Posterior vena cava (tissue), 2 donors: ENCODE data around the gene THSD7B. TPM values are rescaled to one million over a fixed set of nuclear protein-coding genes. Genes with fewer than 3 reads are reported as not detected.

Experiments
- DNase-seq: peaks from one replicate; pipeline ENCODE4 v3.0.0-alpha.2; 2020; ENCODE audit warnings: low spot score
- intact Hi-C, 2 donors: fragments of 100-400 bp; cut with DNase I; formaldehyde crosslinking; loops; one replicate each; pipeline versions ENCODE4 v1.14.1 to v1.14.2; 2022 to 2023
- total RNA-seq, 2 donors: library from RNA; stranded (reverse); fragmentation: NEBNext Ultra II Directional; extraction: Animal tissue kit (Norgen Biotek cat#: 25700); gene quantifications; one replicate each; pipeline ENCODE4 v1.2.1, GENCODE V29; 2021
- donor health status: DM: yes; HTN: yes; CAD: no.
- donor health status: DM: yes; HTN: yes; CAD: no.

The THSD7B gene
- total RNA-seq, 2 donors from 2014 or later: 0.76 to 1.2 TPM

- intact Hi-C loops: no loop called here
- DNase-seq: no peak
Observed at GRCh38 chr2:136787970-136788369, 22.6 kb downstream of the THSD7B start.

- intact Hi-C loops: no loop called here
- no peak for DNase-seq
Observed at GRCh38 chr2:136796339-136796738, 31.0 kb downstream of the THSD7B start.

- intact Hi-C loops: loop anchor here in 1 of 2 donors (2.0 kb wide), 1 partner anchor 44 kb away; no protein-coding TSS in a partner anchor
- no peak for DNase-seq
Observed at GRCh38 chr2:136798766-136799165, 33.4 kb downstream of the THSD7B start.

- DNase-seq: no peak
- intact Hi-C loops: loop anchor here in 1 of 2 donors (5.0 kb wide), 1 partner anchor 801 kb away; no protein-coding TSS in a partner anchor
Observed at GRCh38 chr2:136801661-136802060, 36.3 kb downstream of the THSD7B start.

- DNase-seq: no peak
- intact Hi-C loops: no loop called here
Observed at GRCh38 chr2:136809998-136810397, 44.7 kb downstream of the THSD7B start.

- no peak for DNase-seq
- intact Hi-C loops: no loop called here
Observed at GRCh38 chr2:136818839-136819238, 53.5 kb downstream of the THSD7B start.

GRCh38 chr2:136823291-136823690 lies 57.9 kb downstream of the THSD7B start:
- DNase-seq: no peak
- intact Hi-C loops: no loop called here

- intact Hi-C loops: no loop called here
- DNase-seq: no peak
Observed at GRCh38 chr2:136828162-136828561, 62.8 kb downstream of the THSD7B start.

- no peak for DNase-seq
- intact Hi-C loops: no loop called here
Observed at GRCh38 chr2:136828774-136829173, 63.4 kb downstream of the THSD7B start.

- DNase-seq: no peak
Observed at GRCh38 chr2:136844546-136844945, 79.2 kb downstream of the THSD7B start.

GRCh38 chr2:136858656-136859055 lies 93.3 kb downstream of the THSD7B start:
- intact Hi-C loops: no loop called here
- no peak for DNase-seq

More at GRCh38 chr2:136844546-136844945, 79.2 kb downstream of the THSD7B start:
- intact Hi-C loops: no loop called here

- intact Hi-C loops: no loop called here
- no peak for DNase-seq
Observed at GRCh38 chr2:136860443-136860958, 95.2 kb downstream of the THSD7B start.

- intact Hi-C loops: no loop called here
Observed at GRCh38 chr2:136863468-136863867, 98.1 kb downstream of the THSD7B start.

GRCh38 chr2:136863874-136864273 lies 98.5 kb downstream of the THSD7B start:
- no peak for DNase-seq
- intact Hi-C loops: no loop called here

More at GRCh38 chr2:136863468-136863867, 98.1 kb downstream of the THSD7B start:
- no peak for DNase-seq

- DNase-seq: no peak
- intact Hi-C loops: no loop called here
Observed at GRCh38 chr2:136871424-136871823, 106.1 kb downstream of the THSD7B start.

GRCh38 chr2:136874258-136874657 lies 108.9 kb downstream of the THSD7B start:
- DNase-seq: no peak
- intact Hi-C loops: no loop called here

- DNase-seq: no peak
- intact Hi-C loops: no loop called here
Observed at GRCh38 chr2:136891100-136891499, 125.8 kb downstream of the THSD7B start.

- no peak for DNase-seq
- intact Hi-C loops: no loop called here
Observed at GRCh38 chr2:136894007-136894634, 128.8 kb downstream of the THSD7B start.

- no peak for DNase-seq
- intact Hi-C loops: no loop called here
Observed at GRCh38 chr2:136901732-136902131, 136.4 kb downstream of the THSD7B start.

GRCh38 chr2:136905779-136906178 lies 140.4 kb downstream of the THSD7B start:
- DNase-seq: no peak
- intact Hi-C loops: no loop called here

GRCh38 chr2:136909777-136910176 lies 144.4 kb downstream of the THSD7B start:
- DNase-seq: no peak
- intact Hi-C loops: no loop called here
